CD4-positive, alpha-beta T cell treated with Interleukin-4 for 4 hours (primary cell): ENCODE results near the gene ACADL.

ENCODE experiments used
- DNase-seq: peaks from one replicate; pipeline ENCODE4 v3.0.0-alpha.2; 2020

Gene ACADL

GRCh38 chr2:210224941-210225672 lies at the start of gene ACADL:
ACADL (minus strand) TSS chr2:210225447; CDS start chr2:210225263, 184 bp downstream.
- no peak for DNase-seq

GRCh38 chr2:210271300-210271699 lies 46.1 kb upstream of the ACADL start:
- DNase-seq, result no peak

GRCh38 chr2:210269148-210269547 lies 43.9 kb upstream of the ACADL start:
- no peak for DNase-seq

DNA sequence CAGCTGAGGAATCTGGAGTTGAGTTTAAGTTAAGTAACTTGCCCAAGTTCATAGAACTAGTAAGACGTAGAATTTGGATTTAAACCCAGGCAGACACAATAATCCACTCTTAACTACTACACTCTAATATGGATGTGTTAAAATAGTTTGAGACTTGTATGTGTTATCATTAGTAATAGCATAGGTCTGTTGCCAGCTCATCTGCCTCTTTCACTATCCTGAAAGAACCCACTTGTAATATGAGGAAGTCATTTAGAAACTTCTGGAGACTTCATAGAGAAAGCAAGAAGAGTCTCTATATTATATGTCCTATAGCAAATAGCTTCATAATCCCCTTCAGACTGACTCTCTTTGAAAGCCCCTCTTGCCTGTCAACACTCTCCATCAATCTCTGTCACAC lies 43.0 kb upstream of the ACADL start:
- DNase-seq, result no peak

- no peak for DNase-seq
These were observed 42.5 kb upstream of the ACADL start for GRCh38 chr2:210267698-210268097.

DNA sequence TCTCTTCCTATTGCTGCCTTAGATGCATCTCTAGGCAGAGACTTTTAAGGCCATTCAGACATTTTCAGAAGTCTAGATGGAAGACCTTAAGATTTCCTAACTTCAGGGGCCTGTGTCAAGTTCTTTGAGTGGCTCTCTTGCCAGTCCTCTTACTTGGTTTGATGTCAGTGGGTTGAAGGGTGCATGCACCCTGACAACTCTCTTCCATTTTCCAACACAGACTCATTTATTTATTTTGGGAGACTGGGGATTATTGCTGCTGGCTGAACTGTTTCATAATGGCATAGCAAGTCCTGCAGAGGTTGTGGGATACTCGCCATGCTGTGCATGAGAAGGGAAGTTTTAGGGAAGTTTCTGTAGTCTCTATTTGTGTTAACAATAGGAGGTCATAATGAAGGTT lies 39.0 kb upstream of the ACADL start:
- DNase-seq, result no peak

- no peak for DNase-seq
These were observed 38.6 kb upstream of the ACADL start for GRCh38 chr2:210263841-210264240.

DNA sequence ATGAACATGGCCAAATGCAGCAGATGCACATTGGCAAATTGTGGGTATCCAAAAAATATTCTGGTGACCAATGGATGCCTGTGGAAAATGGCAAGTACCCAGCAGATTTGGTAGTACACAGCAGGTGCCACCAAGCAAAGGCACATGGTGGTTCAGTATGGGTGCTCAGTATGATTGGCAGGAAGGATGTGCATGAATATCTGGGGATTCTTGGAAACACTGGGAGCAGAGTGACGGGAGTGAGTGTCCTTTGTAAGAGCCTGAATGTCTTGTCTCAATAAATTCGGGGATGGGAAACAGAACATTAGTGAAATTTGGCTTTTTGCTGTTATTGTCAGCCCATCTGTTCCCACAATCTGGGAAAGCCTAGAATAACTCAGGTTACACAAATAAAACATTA lies 36.8 kb upstream of the ACADL start:
- DNase-seq, result no peak

- no peak for DNase-seq
These were observed 34.4 kb upstream of the ACADL start for GRCh38 chr2:210259687-210260086.

DNA sequence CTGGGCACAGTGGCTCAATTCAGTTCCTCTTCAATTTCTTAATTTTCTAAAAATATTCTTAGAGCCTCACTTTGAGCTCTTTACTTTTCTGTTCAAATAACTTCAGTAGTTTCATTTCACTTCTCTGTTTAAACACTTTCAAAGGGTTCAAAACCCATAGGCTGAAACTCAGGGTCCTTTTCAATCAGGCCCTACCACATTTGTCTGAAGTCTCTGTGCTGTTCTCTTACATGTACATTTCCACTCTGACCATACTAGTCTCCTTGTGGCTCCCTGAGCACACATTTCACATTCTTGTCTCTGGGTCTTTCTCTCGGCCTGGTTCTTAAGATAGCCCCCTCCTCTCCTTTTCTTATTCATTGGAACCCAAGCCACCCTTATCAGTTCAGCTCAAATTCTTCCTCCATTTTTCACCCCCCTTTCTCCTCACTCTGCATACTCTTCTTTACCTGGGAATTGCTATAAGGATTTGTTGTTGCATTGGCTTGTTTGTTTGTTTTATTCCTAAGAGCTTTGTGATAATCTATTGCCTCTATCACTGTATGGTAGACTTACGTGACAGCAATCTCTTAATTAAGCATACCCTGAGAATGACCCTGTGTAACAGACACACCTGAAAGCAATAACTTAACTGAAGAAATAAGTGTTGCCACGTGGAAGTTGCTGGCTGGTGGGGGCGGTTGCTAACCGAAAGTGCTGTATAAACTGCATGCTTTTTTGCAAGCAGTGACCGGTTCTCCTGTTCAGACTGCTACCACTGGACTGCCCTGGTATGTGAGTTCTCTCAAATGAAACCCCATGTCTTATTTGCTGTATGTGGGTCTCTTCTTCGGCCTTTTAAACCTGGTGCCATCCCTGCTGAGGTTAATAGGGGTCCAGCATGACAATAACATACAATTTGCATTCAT lies 27.7 kb upstream of the ACADL start:
- no peak for DNase-seq

- DNase-seq, result no peak
These were observed 25.4 kb upstream of the ACADL start for GRCh38 chr2:210250622-210251021.

DNA sequence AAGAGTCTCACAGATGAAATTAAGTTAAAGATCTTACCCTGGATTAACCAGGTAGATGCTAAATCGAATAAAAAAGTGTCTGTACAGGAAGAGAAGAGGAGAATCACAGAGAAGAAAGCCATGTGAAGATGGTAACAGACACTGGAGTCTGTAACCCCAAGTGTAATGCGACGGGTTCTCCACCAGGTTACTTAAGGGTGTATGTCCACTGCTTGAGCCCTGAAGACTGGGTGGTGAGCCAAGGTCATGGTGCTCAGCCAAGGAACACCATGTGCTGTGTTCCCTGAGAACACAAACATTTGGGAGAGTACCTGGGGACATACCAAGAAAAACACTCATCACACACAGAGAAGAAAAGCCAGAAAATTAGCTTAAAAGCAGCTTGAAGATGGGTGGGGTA lies 8.2 kb upstream of the ACADL start:
- DNase-seq, result no peak

DNA sequence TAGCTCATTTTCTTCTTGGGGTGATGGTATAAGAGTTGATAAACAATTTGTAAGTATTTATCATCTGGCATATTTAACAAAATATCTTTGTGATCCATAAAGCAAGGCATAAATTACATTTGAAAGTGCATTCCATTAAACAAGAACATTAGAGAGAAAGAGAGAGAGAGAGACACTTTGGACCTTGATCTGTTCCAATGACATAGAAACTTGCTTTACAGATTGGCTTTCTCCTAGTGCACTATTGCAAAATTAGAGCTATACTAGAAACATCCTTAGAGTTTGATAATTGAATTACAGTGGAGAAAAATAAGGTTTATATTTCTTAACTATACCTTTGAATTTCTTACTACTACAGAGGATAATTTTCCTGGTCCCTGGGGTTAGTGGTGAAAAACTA lies 5.7 kb upstream of the ACADL start:
- DNase-seq, result no peak

DNA sequence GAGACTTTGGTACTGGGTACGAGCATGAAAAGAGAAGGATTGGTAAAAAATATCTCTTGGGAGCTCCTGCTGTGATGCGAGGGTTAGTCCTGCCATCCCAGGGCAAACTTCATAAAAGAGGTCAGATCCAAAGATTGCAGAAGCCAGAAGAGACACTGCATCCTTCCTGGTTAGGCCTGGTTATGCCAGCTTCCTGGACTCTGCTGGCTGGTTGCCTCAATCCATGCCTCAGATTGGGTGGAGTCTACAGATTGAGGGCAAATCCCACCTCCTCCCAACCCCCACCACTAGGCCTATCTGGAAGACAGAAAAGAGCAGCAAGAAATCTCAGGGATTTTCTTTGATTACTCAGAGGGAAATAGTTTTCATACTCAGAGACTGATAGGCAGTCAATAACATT lies 5.3 kb upstream of the ACADL start:
- no peak for DNase-seq

GRCh38 chr2:210228586-210228985 lies 3.3 kb upstream of the ACADL start:
- no peak for DNase-seq

GRCh38 chr2:210227290-210228088 lies 2.2 kb upstream of the ACADL start:
- DNase-seq, result no peak

DNA sequence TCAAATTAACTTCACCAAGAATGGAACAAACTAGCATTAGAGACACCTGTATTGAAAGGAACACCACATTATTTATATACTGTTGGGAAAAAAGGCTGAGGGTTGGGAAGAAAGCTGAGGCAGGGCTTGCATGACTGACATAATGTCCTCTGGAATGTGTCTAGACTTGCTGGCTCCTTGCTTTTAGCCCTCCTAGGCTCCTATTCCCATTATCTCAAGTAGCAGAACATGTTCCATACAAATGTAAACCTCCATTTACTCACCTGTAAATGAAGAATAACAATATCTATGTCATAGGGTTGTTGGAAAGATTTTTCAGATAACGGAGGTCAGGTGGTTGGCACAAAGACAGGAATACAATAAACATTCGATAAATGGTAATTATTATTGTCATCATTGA lies 976 bp upstream of the ACADL start:
- no peak for DNase-seq

DNA sequence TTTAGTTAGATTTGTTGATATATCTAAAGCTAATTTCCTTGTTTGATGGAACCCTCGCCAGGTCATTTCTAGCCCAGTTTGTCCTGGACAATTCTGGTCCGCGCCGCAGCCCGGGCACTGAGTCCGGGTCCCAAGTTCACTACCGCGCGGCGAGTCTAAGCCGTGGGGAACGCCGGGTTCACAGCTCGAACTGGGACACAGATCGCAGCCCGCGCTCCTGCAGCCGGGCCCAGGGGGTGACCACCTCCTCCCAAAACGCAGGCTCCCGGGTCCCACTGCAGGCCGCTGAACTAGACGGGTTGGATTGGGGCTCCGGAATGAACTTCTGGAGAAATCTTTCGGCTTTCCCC lies 681 bp downstream of the ACADL start:
- no peak for DNase-seq

DNA sequence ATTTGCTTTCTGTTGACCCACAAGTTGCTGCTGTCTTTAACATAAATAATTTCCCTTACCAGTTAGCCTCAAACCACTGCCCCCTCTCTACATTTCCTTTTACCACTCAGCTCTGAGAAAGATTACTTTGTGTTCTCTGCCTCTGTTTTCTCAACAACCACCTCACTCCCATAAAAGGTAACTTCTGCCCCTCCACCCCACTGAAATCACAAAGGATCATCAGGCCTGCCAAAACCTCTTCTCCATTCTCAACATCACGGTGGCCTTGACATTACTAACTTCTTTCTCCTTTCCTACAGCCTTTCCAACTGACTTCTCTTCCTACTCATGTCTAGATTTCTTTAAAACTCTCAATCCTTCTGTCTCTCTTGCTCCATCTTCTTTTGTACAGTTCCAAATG lies 10.1 kb downstream of the ACADL start:
- DNase-seq, result no peak

DNA sequence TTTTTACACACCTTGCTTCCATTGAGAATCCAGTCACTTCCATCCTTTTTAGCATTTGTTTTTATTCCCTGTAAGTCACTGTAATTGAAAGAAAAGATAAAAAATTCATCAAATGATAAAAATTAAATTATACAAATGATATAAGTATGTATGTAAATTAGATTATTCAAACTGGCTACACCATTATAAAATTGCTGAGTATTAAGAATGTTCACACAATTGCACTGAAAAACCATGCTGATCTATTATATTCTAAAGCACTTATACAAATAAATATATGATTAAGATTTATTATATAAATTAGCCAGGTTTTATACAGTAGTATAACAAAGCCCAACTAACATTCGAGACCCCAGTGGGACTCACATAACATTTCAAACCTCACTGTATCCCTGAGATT lies 15.1 kb downstream of the ACADL start:
- DNase-seq, result no peak

DNA sequence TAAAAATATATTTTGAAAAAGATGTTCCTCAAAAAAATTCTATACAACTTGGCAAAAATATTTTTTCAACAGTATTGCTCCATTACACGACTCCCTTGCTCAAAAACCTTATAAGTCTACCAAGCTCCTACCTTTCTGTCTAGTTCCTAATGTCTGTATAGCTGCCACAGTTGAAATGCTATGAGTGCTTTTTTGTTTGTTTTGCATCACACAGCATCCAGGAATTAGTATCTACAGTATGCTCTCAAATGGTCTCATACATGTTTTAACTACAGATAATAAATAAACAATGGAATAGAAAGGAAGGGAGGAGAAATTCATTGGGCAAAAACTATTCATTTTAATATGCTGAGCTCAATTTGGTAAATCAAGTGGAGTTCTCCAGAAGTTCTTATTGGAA lies 17.3 kb downstream of the ACADL start:
- DNase-seq, result no peak

DNA sequence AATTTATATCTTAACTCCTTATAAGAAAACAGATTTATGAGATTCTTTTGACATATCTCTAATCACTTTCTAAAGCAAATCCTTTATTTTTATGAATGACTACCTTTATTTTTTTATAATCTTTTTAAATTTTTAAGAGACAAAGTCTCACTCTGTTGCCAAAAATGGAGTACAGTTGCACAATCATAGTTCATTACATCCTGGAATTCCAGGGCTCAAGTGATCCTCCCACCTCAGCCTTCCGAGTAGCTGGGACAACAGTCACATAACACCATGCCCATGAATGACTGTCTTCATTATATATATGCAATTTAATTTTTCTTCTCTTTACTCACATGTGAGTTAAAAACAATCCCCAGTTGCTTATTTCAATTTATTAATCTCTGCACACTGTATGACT lies 21.7 kb downstream of the ACADL start:
- DNase-seq, result no peak

- DNase-seq, result no peak
These were observed 22.1 kb downstream of the ACADL start for GRCh38 chr2:210203147-210203546.

GRCh38 chr2:210199854-210200253 lies 25.4 kb downstream of the ACADL start:
- no peak for DNase-seq
